ENCODE data around the gene KLK5.

Gene KLK5

DNA sequence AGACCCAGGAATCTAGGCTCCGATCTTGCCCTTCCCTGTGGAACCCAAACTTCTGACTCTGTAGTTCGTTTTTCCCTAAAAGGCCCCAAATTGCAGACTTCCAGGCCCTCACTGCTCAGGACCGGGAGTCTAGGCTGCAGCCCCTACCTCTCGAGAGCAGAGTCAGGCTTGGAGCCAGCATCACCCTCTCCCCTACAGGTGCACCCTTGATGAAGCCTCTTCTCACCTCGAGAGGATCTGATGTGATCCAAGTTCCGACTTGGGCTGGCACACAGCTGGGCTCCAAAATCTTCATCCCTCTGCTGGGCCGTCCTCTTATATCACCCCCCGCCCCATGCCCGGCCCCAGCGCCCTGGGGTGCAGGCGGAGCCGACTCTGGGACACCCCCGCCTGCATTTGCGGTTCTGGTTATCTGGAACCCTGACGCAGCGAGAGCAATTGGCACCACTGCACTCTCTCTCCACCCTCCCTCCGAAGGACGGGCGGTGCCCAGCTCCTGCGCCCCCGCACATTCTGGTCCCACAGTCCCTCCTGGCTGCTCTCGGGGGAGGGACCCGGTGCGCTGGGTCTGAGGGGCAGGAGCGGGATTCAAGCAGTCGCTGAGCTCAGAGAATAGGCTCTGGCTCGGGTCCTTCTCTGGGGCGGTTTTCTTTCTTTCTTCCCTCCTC is 30.9 kb upstream of the KLK5 start, which contains the start of gene KLK7:
Gene KLK7, minus strand, starts transcription at position 293 of the 668 bp plus-strand sequence. CDS start 1,518 bp downstream, outside the sequence.
- FAIRE-seq (no peak), DNase-seq (ENCODE audit: insufficient read length, low spot score) (no peak)
- no peak for TF ChIP-seq TAF1 (IDR thresholded peaks at IDR 0.05; ENCODE audit: low read depth, low read length)
- TF ChIP-seq PAX5 (IDR thresholded peaks at IDR 0.05; ENCODE audit: insufficient read depth, low read length, severe bottlenecking): no peak
- no peak for TF ChIP-seq POU2F2 (IDR thresholded peaks at IDR 0.05; ENCODE audit: low read depth, low read length)
- TF ChIP-seq POLR2AphosphoS5 (IDR thresholded peaks at IDR 0.05; ENCODE audit: low read depth, low read length): no peak
- no peak for TF ChIP-seq POLR2A (IDR thresholded peaks at IDR 0.05; ENCODE audit: low read depth, low read length)
- no peak for TF ChIP-seq SPI1 (IDR thresholded peaks at IDR 0.05; ENCODE audit: low read depth, low read length)

DNA sequence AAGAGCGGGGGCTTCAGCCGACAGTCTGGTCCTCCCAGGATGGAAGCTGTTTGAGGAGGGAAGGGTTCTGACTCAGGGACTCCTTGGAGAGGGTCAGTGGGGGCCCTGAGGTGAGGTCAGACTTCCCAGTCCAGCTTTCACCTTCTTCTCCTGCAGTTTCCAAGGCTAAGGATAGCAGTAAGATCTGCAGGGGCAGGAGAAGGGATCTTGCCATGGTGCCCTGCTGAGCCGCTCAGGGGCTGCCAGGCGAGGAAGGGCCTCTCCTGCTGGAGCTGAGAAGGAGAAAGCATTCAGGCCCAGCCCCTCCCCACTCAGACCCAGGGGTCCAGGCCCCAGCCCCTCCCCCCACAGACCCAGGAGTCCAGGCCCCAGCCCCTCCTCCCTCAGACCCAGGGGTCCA is 29.3 kb upstream of the KLK5 start:
- DNase-seq (ENCODE audit: insufficient read length, low spot score): no peak
- FAIRE-seq: no peak
- TF ChIP-seq POLR2A (IDR thresholded peaks at IDR 0.05; ENCODE audit: low read depth, low read length): no peak

DNA sequence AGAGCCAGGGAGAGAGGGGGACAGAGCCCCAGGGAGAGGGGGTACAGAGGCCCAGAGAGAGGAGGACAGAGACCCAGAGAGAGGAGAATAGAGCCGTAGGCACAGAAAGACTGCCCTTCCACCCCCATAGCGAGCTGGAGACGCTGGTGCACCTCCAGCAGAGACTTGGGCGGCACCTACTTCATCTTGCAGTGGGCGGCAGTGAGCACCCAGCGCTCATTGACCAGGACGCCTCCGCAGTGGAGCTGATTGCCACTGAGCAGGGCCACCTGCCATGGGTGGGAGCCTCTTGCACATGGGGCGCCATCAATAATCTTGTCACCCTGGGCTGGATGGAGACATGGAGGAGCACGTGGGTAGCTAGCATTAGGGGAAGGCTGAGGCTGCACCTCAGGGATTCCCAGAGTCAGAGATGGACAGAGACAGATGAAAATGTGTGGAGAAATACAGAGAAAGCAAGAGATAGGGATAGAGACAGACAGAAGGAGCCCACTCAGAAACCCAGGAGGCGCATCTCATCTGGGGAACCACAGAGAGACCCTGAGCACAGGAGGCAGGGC is 28.8 kb upstream of the KLK5 start:
- DNase-seq (ENCODE audit: insufficient read length, low spot score) (no peak), FAIRE-seq (no peak)
- no peak for TF ChIP-seq POLR2AphosphoS5 (IDR thresholded peaks at IDR 0.05; ENCODE audit: low read depth, low read length)
- TF ChIP-seq SPI1 (IDR thresholded peaks at IDR 0.05; ENCODE audit: low read depth, low read length): no peak
- TF ChIP-seq PAX5 (IDR thresholded peaks at IDR 0.05; ENCODE audit: insufficient read depth, low read length, severe bottlenecking): no peak
- no peak for TF ChIP-seq POU2F2 (IDR thresholded peaks at IDR 0.05; ENCODE audit: low read depth, low read length)
- TF ChIP-seq TAF1 (IDR thresholded peaks at IDR 0.05; ENCODE audit: low read depth, low read length): no peak
- no peak for TF ChIP-seq POLR2A (IDR thresholded peaks at IDR 0.05; ENCODE audit: low read depth, low read length)

DNA sequence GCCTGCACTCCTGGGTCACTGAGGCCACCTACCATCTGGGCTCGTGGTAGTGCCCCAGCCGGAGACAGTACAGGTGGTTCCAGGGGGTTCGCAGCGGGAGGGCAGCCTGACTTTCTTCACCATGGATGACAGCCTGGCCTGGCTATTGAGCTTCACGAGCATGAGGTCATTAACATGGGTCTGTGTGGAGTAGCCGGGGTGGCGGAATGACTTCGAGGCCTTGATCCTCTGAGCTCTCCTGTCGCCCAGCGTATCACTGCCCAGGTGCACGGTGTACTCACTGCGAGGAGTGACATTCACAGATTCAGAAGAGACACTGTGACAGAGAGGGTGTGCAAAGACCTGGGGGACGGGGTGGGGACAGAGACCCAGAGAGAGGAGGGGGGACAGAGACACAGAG is 27.4 kb upstream of the KLK5 start:
- DNase-seq (ENCODE audit: insufficient read length, low spot score): no peak
- FAIRE-seq: no peak
- TF ChIP-seq POLR2AphosphoS5 (IDR thresholded peaks at IDR 0.05; ENCODE audit: low read depth, low read length): no peak
- no peak for TF ChIP-seq TAF1 (IDR thresholded peaks at IDR 0.05; ENCODE audit: low read depth, low read length)
- no peak for TF ChIP-seq POLR2A (IDR thresholded peaks at IDR 0.05; ENCODE audit: low read depth, low read length)
- TF ChIP-seq POU2F2 (IDR thresholded peaks at IDR 0.05; ENCODE audit: low read depth, low read length): no peak
- no peak for TF ChIP-seq SPI1 (IDR thresholded peaks at IDR 0.05; ENCODE audit: low read depth, low read length)

DNA sequence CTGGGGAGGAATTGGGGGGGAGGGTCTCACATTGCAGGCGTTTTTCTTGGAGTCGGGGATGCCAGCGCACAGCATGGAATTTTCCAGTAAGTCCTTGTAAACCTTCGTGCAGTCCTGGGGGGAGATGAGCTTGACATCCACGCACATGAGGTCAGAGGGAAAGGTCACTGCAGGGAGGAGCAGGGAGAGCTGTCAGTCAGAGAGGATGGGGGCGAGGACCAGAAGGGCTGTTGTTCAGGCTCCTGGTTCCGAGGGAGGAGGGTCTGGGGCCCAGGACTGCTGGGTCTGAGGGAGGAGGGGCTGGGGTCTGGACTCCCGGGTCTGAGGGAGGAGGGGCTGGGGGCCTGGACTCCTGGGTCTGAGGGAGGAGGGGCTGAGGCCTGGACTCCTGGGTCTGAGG is 26.9 kb upstream of the KLK5 start:
- TF ChIP-seq PAX5 (IDR thresholded peaks at IDR 0.05; ENCODE audit: insufficient read depth, low read length, severe bottlenecking): no peak
- no peak for TF ChIP-seq POLR2AphosphoS5 (IDR thresholded peaks at IDR 0.05; ENCODE audit: low read depth, low read length)
- TF ChIP-seq POLR2A (IDR thresholded peaks at IDR 0.05; ENCODE audit: low read depth, low read length): no peak
- TF ChIP-seq TAF1 (IDR thresholded peaks at IDR 0.05; ENCODE audit: low read depth, low read length): no peak
- TF ChIP-seq SPI1 (IDR thresholded peaks at IDR 0.05; ENCODE audit: low read depth, low read length): no peak
- no peak for TF ChIP-seq POU2F2 (IDR thresholded peaks at IDR 0.05; ENCODE audit: low read depth, low read length)
- DNase-seq (ENCODE audit: insufficient read length, low spot score) (no peak), FAIRE-seq (no peak)

DNA sequence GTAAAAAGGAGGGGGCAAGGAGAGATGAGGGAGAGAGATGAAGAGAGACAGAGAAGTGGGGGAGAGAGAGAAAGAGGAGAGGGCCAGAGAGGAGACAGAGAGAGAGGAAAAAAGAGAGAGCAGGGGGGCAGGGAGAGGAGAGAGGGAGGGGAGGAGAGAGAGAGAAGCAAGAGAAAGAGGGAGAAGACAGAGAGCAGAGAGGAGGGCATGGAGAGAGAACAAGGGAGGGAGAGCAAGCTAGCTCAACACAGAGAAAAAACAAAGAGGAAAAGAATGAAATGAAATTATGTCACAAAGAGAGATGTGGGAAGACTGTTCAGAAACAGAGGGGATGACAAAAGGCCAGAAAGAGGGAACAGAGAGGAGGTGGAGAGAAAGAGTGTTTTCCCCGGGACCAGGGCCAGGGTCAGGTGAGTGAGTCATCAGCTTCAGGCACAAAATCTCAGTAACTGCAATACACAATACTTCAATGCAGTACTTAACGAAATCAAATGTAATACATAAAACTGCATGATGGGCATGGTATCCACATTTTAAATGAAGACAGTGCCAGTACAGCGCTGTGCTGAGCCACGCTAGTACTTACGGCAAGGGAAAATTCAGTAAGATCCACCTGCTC is 26.0 kb upstream of the KLK5 start:
- DNase-seq (ENCODE audit: insufficient read length, low spot score) (no peak), FAIRE-seq (no peak)
- TF ChIP-seq POU2F2 (IDR thresholded peaks at IDR 0.05; ENCODE audit: low read depth, low read length): no peak
- TF ChIP-seq POLR2A (IDR thresholded peaks at IDR 0.05; ENCODE audit: low read depth, low read length): no peak
- no peak for TF ChIP-seq SPI1 (IDR thresholded peaks at IDR 0.05; ENCODE audit: low read depth, low read length)
- TF ChIP-seq POLR2AphosphoS5 (IDR thresholded peaks at IDR 0.05; ENCODE audit: low read depth, low read length): no peak
- no peak for TF ChIP-seq TAF1 (IDR thresholded peaks at IDR 0.05; ENCODE audit: low read depth, low read length)
- TF ChIP-seq PAX5 (IDR thresholded peaks at IDR 0.05; ENCODE audit: insufficient read depth, low read length, severe bottlenecking): no peak

DNA sequence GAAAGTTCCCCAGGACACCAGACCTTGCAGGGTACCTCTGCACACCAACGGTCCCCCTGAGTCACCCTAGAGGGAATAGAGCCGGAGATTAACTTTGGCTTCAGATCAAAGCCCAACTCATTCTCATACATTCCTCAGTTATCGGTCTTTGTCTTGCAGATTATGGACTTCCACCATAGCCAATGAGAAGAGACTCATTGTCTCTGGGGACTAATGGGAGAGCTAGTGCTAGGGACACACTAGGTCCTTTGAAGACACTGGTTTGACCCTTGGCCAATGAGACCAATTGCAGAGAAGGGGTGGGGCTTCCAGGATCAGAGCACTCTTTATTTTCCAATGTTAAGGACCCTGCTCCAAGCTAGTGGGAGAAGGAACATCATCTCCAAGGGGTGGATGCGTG is 24.8 kb upstream of the KLK5 start:
- TF ChIP-seq POLR2AphosphoS5 (IDR thresholded peaks at IDR 0.05; ENCODE audit: low read depth, low read length) (no peak), POU2F2 (IDR thresholded peaks at IDR 0.05; ENCODE audit: low read depth, low read length) (no peak), PAX5 (IDR thresholded peaks at IDR 0.05; ENCODE audit: insufficient read depth, low read length, severe bottlenecking) (no peak), POLR2A (IDR thresholded peaks at IDR 0.05; ENCODE audit: low read depth, low read length) (no peak), TAF1 (IDR thresholded peaks at IDR 0.05; ENCODE audit: low read depth, low read length) (no peak), SPI1 (IDR thresholded peaks at IDR 0.05; ENCODE audit: low read depth, low read length) (no peak)
- FAIRE-seq: no peak
- DNase-seq (ENCODE audit: insufficient read length, low spot score): no peak

DNA sequence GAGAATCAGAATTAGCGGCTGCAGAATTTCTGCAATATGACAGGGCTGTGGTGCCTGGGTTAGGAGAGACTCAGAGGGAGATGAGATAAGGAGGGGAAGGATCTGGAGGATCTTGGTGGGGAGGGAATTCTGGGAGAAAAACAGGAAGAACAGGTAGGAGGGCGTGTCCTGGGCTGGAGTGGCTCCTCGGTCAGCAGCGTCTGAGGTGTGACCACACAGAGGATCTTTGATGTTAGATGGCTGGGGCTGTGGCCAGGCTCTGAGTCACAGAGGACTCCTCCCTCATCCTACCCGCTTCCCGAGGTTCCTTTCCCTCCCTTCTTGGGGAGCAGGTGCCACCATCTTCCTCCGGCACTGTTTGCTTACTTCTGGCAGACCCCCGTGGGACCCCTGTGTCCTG is 22.9 kb upstream of the KLK5 start:
- TF ChIP-seq POLR2A (IDR thresholded peaks at IDR 0.05; ENCODE audit: low read depth, low read length): no peak
- no peak for TF ChIP-seq TAF1 (IDR thresholded peaks at IDR 0.05; ENCODE audit: low read depth, low read length)
- no peak for TF ChIP-seq POU2F2 (IDR thresholded peaks at IDR 0.05; ENCODE audit: low read depth, low read length)
- no peak for TF ChIP-seq POLR2AphosphoS5 (IDR thresholded peaks at IDR 0.05; ENCODE audit: low read depth, low read length)
- no peak for TF ChIP-seq SPI1 (IDR thresholded peaks at IDR 0.05; ENCODE audit: low read depth, low read length)
- TF ChIP-seq PAX5 (IDR thresholded peaks at IDR 0.05; ENCODE audit: insufficient read depth, low read length, severe bottlenecking): no peak
- FAIRE-seq (no peak), DNase-seq (ENCODE audit: insufficient read length, low spot score) (no peak)

DNA sequence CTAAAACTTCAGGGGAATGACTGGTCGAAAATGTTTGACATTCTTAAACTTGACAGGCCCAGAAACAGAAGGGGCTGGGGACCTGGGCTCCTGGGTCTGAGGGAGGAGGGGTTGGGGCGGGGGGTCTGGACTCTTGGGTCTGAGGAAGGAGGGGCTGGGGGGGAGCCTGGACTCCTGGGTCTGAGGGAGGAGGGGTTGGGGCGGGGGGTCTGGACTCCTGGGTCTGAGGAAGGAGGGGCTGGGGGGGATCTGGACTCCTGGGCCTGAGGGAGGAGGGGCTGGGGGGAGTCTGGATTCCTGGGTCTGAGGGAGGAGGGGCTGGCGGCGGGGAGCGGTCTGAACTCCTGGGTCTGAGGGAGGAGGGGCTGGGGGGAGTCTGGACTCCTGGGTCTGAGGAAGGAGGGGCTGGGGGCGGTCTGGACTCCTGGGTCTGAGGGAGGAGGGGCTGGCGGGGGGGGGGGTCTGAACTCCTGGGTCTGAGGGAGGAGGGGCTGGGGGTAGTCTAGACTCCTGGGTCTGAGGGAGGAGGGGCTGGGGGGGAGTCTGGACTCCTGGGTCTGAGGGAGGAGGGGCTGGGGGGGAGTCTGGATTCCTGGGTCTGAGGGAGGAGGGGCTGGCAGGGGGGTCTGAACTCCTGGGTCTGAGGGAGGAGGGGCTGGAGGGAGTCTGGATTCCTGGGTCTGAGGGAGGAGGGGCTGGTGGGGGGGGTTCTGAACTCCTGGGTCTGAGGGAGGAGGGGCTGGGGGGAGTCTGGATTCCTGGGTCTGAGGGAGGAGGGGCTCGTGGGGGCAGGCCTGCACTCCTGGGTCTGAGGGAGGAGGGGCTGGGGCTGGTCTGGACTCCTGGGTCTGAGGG is 22.1 kb upstream of the KLK5 start:
- DNase-seq (ENCODE audit: insufficient read length, low spot score): no peak
- no peak for FAIRE-seq
- TF ChIP-seq TAF1 (IDR thresholded peaks at IDR 0.05; ENCODE audit: low read depth, low read length): no peak

Measured in GM12891 (cell line).